Nephron progenitor cell (in vitro differentiated cells): ENCODE data around the gene PCDHB5.
"Not testable (repeated sequence)": the region's sequence is repeated elsewhere in the genome, so short reads cannot be mapped to it uniquely, and the experiment has no call there.

Experiments
- DNase-seq: peaks from one replicate; pipeline ENCODE4 v3.0.0; 2021
- H3K27ac Mint-ChIP-seq: 2 replicates; pipeline ENCODE4 v1.8.0; 2021; ENCODE audit warnings: mild to moderate bottlenecking, moderate library complexity, mixed read lengths
- H3K27me3 Mint-ChIP-seq: 2 replicates; pipeline ENCODE4 v1.8.0; 2021; ENCODE audit warnings: mild to moderate bottlenecking, low read depth, mixed read lengths; ENCODE audit not compliant: poor library complexity
- H3K36me3 Mint-ChIP-seq: 2 replicates; pipeline ENCODE4 v1.8.0; 2021; ENCODE audit warnings: low read depth, mixed read lengths
- H3K4me1 Mint-ChIP-seq: 2 replicates; pipeline ENCODE4 v1.8.0; 2021; ENCODE audit warnings: mixed read lengths
- H3K4me3 Mint-ChIP-seq: 2 replicates; pipeline ENCODE4 v1.8.0; 2021; ENCODE audit warnings: mild to moderate bottlenecking, moderate library complexity, mixed read lengths
- H3K9me3 Mint-ChIP-seq: 2 replicates; pipeline ENCODE4 v1.8.0; 2021; ENCODE audit warnings: mild to moderate bottlenecking, moderate library complexity, mixed read lengths
- CTCF ChIP-seq: fragments of 200-600 bp; sonication (generic); IDR thresholded peaks from 2 replicates; pipeline ENCODE4 v1.5.0; 2021; ENCODE audit warnings: antibody characterized with exemption

Gene PCDHB5

DNA sequence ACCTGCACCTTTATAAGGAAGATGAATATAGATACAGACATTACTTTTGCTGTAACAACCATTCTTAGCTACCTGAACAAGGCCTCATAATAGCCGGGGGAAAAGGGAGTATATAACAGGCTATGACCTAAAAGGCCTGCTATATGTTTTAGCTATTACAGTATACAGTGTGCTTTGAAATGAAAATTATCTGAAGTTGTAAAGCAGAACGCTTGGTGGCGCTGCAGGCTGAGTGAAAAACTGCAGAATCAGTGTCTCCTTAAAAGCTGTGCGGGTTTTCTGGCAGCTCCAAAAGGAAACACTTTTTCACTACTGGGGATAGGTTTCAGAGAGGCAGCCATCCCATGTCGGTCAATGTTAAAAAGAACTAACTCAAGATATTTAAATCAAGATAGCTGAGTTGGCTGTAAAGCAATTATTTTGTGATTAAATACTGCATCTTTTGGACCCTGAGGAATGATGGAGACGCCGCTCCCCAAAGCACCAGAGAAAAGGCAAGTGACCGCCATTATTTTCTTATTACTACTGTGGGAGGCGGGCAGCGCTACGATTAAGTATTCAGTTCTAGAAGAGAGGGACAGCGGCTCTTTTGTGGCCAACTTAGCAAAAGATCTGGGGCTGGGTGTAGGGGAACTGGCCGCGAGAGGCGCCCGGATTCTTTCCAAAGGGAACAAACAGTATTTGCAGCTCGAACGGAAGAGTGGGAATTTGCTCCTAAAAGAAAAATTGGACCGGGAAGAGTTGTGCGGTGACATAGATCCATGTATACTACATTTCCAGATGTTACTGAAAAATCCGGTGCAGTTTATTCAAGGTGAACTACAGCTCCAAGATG is 20.8 kb downstream of the PCDHB5 start:
- Mint-ChIP-seq H3K9me3 (peaks cover 79% of the 10 kb centered on the region), H3K27me3 (peaks cover 4% of the 10 kb centered on the region), H3K4me1 (no peaks in the 10 kb centered on the region), H3K4me3 (no peak overlapping the region), H3K27ac (no peak overlapping the region), H3K36me3 (peaks cover 60% of the 10 kb centered on the region)
- no peak for DNase-seq
- no peak for TF ChIP-seq CTCF

GRCh38 chr5:141157356-141157755 is 22.4 kb downstream of the PCDHB5 start:
- DNase-seq, H3K4me3 Mint-ChIP-seq, H3K4me1 Mint-ChIP-seq, H3K27ac Mint-ChIP-seq, H3K27me3 Mint-ChIP-seq: not testable (repeated sequence)
- H3K9me3 Mint-ChIP-seq, result peaks cover 67% of the 10 kb centered on the region
- peaks cover 50% of the 10 kb centered on the region for H3K36me3 Mint-ChIP-seq

DNA sequence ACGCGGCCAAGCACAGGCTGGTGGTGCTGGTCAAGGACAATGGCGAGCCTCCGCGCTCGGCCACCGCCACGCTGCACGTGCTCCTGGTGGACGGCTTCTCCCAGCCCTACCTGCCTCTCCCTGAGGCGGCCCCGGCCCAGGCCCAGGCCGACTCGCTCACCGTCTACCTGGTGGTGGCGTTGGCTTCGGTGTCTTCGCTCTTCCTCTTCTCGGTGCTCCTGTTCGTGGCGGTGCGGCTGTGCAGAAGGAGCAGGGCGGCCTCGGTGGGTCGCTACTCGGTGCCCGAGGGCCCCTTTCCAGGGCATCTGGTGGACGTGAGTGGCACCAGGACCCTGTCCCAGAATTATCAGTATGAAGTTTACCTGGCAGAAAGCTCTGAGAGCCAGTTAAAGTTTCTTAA is 22.9 kb downstream of the PCDHB5 start:
- not testable (repeated sequence) for H3K27ac Mint-ChIP-seq, H3K27me3 Mint-ChIP-seq, H3K4me1 Mint-ChIP-seq, DNase-seq, H3K4me3 Mint-ChIP-seq
- Mint-ChIP-seq H3K9me3 (peaks cover 65% of the 10 kb centered on the region), H3K36me3 (peaks cover 44% of the 10 kb centered on the region)

DNA sequence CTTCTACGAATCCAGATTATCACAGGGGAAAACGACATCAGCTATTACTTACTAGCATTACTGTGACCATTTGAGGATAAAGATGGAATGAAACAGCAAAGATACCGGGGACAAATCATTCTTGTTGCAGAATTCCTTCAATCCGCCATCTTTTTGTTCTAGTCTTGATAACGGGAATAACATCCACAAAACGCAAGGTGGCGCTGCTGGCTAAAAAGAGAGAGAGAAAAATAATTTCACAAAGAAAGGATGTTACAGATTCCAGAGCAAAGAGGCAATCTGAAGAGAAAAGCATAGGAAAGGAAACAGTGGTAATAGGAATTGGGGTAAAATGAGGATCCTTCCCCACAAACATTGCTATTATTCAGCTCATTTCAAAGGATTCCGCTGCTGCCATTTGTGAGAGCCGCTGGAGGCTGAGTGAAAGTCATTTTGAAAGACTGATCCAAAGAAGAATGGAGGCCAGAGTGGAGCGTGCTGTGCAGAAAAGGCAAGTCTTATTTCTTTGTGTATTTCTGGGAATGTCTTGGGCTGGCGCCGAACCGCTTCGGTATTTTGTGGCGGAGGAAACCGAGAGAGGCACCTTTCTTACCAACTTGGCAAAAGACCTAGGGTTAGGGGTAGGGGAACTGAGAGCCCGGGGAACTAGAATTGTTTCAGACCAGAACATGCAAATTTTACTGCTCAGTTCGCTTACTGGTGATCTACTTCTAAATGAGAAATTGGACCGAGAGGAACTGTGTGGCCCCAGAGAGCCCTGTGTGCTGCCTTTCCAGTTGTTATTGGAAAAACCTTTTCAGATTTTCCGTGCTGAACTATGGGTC is 37.6 kb downstream of the PCDHB5 start, which contains the start of gene PCDHB7:
Gene PCDHB7, plus strand, starts transcription at position 264 of the 824 bp plus-strand sequence. Its CDS starts 192 bp downstream, at position 456.
- TF ChIP-seq CTCF, result peak; percentile 24
- Mint-ChIP-seq H3K27ac (no peak within 1 kb of the TSS), H3K4me3 (no peak within 1 kb of the TSS), H3K36me3 (peaks cover 28% of the 10 kb centered on the region), H3K4me1 (no peaks in the 10 kb centered on the region), H3K9me3 (peaks cover 55% of the 10 kb centered on the region), H3K27me3 (no peaks in the 10 kb centered on the region)
- DNase-seq, result peak; percentile 29

GRCh38 chr5:141174291-141175104 is 39.5 kb downstream of the PCDHB5 start:
- Mint-ChIP-seq H3K36me3 (peaks cover 17% of the 10 kb centered on the region), H3K9me3 (peaks cover 38% of the 10 kb centered on the region)
- not testable (repeated sequence) for DNase-seq, H3K4me3 Mint-ChIP-seq, H3K27ac Mint-ChIP-seq, H3K27me3 Mint-ChIP-seq, H3K4me1 Mint-ChIP-seq

DNA sequence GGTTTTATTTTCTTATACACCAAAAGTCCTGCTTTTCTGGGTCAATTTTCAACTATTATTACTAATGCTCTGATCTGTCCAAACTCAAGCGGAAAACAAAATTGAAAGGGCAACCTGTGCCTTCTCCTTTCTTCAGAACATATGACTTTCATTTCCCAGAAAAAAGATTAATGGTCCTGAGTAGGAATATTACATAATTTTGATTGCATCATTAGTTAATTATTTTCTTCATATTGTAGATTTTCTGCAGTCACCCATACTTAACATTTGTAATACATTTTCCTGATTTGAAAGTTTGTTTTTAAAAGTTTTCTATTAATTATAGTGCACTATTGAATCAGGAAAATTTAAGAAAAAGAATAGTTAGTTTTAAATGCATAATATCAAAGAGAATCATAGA is 40.9 kb downstream of the PCDHB5 start:
- Mint-ChIP-seq H3K4me3 (no peak overlapping the region), H3K4me1 (no peaks in the 10 kb centered on the region), H3K9me3 (peaks cover 38% of the 10 kb centered on the region), H3K27ac (no peak overlapping the region), H3K27me3 (no peaks in the 10 kb centered on the region), H3K36me3 (peaks cover 15% of the 10 kb centered on the region)
- no peak for DNase-seq
- TF ChIP-seq CTCF, result no peak

DNA sequence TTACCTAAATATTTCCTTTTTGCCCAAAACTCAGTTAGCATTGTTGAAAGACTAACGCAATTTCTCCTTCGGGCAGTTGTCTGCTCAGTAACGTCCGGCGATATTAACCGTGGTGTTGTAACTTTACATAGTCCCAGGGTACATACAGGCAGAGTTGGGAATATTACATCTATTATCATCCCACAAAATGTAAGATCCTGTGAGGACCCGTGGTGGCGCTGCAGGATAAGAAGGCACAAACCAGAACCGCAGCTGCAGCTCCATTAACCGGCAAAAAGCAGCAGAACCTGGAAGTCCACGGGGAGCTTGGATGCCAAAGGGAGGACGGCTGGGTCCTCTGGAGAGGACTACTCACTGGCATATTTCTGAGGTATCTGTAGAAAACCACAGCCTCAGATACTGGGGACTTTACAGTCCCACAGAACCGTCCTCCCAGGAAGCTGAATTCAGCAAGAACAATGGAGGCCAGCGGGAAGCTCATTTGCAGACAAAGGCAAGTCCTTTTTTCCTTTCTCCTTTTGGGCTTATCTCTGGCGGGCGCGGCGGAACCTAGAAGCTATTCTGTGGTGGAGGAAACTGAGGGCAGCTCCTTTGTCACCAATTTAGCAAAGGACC is 42.7 kb downstream of the PCDHB5 start, which contains the start of gene PCDHB8:
Gene PCDHB8, plus strand, starts transcription at position 214 of the 615 bp plus-strand sequence. Its CDS starts 245 bp downstream, at position 459.
- H3K27ac Mint-ChIP-seq, H3K4me1 Mint-ChIP-seq, H3K4me3 Mint-ChIP-seq, DNase-seq, H3K27me3 Mint-ChIP-seq: not testable (repeated sequence)
- peaks cover 38% of the 10 kb centered on the region for H3K9me3 Mint-ChIP-seq
- H3K36me3 Mint-ChIP-seq, result peaks cover 17% of the 10 kb centered on the region

DNA sequence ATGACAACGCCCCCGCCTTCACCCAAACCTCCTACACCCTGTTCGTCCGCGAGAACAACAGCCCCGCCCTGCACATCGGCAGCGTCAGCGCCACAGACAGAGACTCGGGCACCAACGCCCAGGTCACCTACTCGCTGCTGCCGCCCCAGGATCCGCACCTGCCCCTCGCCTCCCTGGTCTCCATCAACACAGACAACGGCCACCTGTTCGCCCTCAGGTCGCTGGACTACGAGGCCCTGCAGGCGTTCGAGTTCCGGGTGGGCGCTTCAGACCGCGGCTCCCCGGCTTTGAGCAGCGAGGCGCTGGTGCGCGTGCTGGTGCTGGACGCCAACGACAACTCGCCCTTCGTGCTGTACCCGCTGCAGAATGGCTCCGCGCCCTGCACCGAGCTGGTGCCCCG is 44.4 kb downstream of the PCDHB5 start:
- Mint-ChIP-seq H3K36me3 (peaks cover 19% of the 10 kb centered on the region), H3K9me3 (peaks cover 35% of the 10 kb centered on the region)
- not testable (repeated sequence) for H3K27me3 Mint-ChIP-seq, DNase-seq, H3K4me1 Mint-ChIP-seq, H3K27ac Mint-ChIP-seq, H3K4me3 Mint-ChIP-seq

GRCh38 chr5:141179876-141180275 is 44.9 kb downstream of the PCDHB5 start:
- H3K27me3 Mint-ChIP-seq, H3K27ac Mint-ChIP-seq, H3K4me3 Mint-ChIP-seq, DNase-seq, H3K4me1 Mint-ChIP-seq: not testable (repeated sequence)
- H3K9me3 Mint-ChIP-seq, result peaks cover 40% of the 10 kb centered on the region
- peaks cover 24% of the 10 kb centered on the region for H3K36me3 Mint-ChIP-seq
